Activated CD8-positive, alpha-beta memory T cell treated with anti-CD3 and anti-CD28 coated beads for 36 hours (primary cell): Measurements from ENCODE around the gene SAMD8. TPM values are rescaled to one million over a fixed set of nuclear protein-coding genes. Genes with fewer than 3 reads are reported as not detected.
"Not testable (repeated sequence)": the region's sequence is repeated elsewhere in the genome, so short reads cannot be mapped to it uniquely, and the experiment has no call there.

Source experiments
- CTCF ChIA-PET: fragments of 350-600 bp; sonication (Branson Sonifier 250); formaldehyde crosslinking; loops from one replicate; lab custom pipeline; 2021; ENCODE audit warnings: antibody characterized with exemption; lab: Charles Lee
- POLR2A ChIA-PET: fragments of 350-600 bp; sonication (Branson Sonifier 250); formaldehyde crosslinking; loops from one replicate; lab custom pipeline; 2021; ENCODE audit warnings: antibody characterized with exemption; lab: Charles Lee
- total RNA-seq, 2 experiments: library from RNA; stranded (reverse); gene quantifications; one replicate each; pipeline ENCODE4 v1.2.3, GENCODE V29; 2021

The SAMD8 gene
- total RNA-seq, 2 experiments from 2014 or later = 15.4 to 17.0 TPM

DNA sequence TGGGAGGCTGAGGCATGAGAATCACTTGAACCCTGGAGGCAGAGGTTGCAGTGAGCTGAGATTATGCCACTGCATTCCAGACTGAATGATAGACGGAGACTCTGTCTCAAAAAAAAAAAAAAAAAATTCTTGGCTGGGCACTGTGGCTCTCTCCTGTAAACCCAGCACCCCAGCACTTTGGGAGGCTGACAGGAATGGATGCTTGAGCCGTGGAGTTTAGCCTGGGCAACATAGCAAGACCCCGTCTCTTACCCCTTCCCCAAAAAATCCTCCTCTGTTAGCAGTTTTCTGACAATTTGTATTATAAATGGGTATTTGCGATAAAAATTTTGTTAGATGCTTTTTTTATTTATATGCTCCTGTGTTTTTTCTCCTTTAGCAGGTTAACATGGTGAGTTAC, 11.0 kb downstream of the SAMD8 start:
- ChIA-PET CTCF (no interaction called here), POLR2A (no interaction called here)

- ChIA-PET CTCF (interaction anchor here (0.7 kb wide), 1 partner anchor 14 kb away, joined by 3 read pairs; no protein-coding TSS in a partner anchor), POLR2A (no interaction called here)
Observed at GRCh38 chr10:75123088-75123682, 11.7 kb downstream of the SAMD8 start.

- ChIA-PET CTCF (no interaction called here), POLR2A (no interaction called here)
Observed at GRCh38 chr10:75126277-75126676, 14.8 kb downstream of the SAMD8 start.

DNA sequence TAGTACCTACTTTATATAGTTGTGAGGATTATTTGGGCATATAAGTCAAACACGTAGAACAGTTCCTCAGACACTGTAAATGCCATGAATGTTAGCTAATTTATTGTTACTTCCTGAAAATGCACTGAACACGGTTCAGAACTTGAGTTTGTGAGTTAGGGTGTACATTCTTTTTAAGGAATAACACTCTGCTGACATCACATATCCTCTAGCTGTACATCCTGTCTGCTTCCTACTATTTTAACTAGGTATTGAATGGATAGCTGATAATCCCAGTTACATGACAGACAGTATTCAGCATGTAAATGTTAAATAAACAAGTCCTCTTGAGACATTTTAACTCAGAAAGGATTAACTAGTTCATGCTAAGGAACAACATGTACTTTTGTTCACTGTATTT, 16.0 kb downstream of the SAMD8 start:
- POLR2A ChIA-PET = no interaction called here
- CTCF ChIA-PET = no interaction called here

- CTCF ChIA-PET, POLR2A ChIA-PET: not testable (repeated sequence)
Observed at GRCh38 chr10:75128985-75129384, 17.5 kb downstream of the SAMD8 start.

GRCh38 chr10:75129537-75129936, 18.1 kb downstream of the SAMD8 start:
- CTCF ChIA-PET = no interaction called here
- POLR2A ChIA-PET = no interaction called here

DNA sequence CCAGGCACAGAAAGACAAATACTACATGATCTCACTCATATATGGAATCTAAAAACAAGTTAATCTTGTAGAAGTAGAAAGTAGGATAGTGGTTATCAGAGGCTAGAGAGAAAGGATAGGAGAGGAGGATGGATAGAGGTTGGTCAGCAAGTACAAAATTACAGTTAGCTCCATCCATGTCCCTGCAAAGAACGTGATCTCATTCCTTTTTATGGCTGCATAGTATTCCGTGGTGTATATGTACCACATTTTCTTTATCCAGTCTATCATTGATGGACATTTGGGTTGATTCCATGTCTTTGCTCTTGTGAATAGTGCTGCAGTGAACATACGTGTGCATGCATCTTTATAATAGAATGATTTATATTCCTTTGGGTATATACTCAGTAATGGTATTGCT, 22.2 kb downstream of the SAMD8 start:
- POLR2A ChIA-PET, CTCF ChIA-PET: not testable (repeated sequence)

DNA sequence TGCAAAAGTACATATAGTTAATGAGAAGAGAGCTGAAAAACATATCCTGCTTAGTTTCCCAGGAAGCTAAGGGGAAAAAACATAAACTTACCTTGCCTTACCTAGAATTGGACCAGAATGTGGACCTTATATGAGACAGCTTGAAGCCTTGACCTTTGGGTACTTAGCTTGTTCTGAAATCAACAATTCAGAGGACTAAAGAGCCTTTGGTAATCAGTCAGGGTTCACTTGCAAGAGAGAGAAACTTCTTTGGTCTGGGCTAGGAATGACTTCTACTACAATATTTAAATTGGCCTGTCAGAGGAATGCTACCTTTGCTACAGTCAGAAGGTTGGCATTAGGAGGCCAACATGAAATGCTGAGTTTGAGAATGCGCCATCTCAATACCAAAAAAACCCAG, 24.9 kb downstream of the SAMD8 start:
- ChIA-PET POLR2A (no interaction called here), CTCF (interaction anchor here (0.7 kb wide), 1 partner anchor 100 kb away, joined by 3 read pairs; the partner anchor contains the start of gene COMTD1)

DNA sequence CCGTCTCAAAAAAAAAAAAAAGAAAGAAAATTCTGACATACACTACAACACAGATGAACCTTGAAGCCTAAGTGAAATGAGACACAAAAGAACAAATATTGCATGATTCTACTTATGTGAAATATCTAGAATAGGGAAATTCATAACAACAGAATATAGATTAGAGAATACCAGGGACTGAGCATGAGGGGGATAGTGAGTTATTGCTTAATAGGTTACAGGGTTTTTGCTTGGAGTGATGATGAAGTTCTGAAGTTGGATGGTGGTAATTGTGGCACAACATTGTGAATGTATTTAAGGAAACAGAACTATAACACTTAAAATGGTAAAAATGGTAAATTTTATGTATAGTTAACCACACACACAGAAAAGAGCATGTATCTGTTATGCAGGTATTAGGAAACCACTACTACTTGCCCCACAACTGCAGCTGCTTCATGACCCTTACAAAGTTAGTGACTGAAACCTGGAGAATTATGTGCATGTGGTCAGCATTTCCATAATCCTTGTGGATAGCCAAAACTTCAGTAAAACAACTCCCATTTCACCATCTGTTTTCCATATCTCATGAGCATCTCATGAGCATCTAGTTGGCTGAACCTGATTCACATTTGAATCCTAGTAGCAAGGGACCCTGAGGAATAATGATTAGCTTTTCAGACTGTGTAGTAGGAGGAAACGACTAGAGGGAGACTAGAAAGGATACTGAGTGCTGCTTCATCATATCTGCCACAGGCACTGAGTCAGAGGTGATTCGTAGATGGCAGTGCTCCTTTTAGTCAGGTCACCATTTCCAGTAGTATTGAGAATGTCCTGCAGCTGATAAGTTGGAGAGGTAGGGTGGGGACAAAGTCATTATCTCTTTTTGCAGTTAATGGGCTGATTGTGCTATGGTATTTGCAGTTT, 26.3 kb downstream of the SAMD8 start:
- CTCF ChIA-PET = interaction anchor here (1.0 to 1.2 kb wide), 2 partner anchors 14 to 97 kb away, joined by 3 read pairs; no protein-coding TSS in a partner anchor
- POLR2A ChIA-PET = interaction anchor here (0.9 kb wide), 1 partner anchor 28 kb away, joined by 3 read pairs; no protein-coding TSS in a partner anchor

GRCh38 chr10:75140246-75140645, 28.8 kb downstream of the SAMD8 start:
- ChIA-PET CTCF (no interaction called here), POLR2A (no interaction called here)

DNA sequence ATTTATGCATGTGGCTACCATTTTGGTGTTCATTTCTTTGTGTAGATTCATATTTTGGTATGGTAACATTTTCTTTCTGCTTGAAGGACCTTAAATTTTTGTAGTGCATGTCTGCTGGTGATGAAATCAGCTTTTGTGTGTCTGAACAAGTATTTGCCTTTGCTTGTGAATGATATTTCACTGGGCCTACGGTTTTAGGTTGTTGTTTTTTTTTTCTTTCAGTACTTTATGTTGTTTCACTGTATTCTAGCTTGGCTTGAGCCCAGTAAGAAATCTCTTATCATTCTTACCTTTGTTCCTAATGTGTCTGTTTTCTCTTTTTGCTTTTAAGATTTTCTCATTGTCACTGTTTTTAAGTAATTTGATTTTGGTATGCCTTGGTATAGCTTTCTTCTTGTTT, 31.9 kb downstream of the SAMD8 start:
- ChIA-PET POLR2A (interaction anchor here (0.7 kb wide), 1 partner anchor 44 kb away, joined by 4 read pairs; no protein-coding TSS in a partner anchor), CTCF (interaction anchor here (0.7 kb wide), 1 partner anchor 1005 kb away, joined by 4 read pairs; no protein-coding TSS in a partner anchor)

- POLR2A ChIA-PET = no interaction called here
- CTCF ChIA-PET = interaction anchor here (0.7 to 1.5 kb wide), 3 partner anchors 17 to 1101 kb away, joined by 3 to 5 read pairs (median 3); no protein-coding TSS in a partner anchor
Observed at GRCh38 chr10:75145590-75145989, 34.1 kb downstream of the SAMD8 start.

GRCh38 chr10:75146780-75147179, 35.3 kb downstream of the SAMD8 start:
- ChIA-PET POLR2A (no interaction called here), CTCF (no interaction called here)

DNA sequence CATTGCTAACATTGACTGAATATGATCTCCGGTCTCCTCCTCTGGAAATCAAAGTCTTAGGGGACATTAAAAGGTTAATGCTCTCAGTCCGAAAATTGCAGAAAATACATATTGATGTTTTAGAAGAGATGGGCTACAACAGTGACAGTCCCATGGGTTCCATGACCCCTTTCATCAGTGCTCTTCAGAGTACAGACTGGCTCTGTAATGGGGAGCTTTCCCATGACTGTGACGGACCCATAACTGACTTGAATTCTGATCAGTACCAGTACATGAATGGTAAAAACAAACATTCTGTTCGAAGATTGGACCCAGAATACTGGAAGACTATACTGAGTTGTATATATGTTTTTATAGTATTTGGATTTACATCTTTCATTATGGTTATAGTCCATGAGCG, 39.2 kb downstream of the SAMD8 start:
- POLR2A ChIA-PET = no interaction called here
- CTCF ChIA-PET = interaction anchor here (0.6 kb wide), 1 partner anchor 10 kb away, joined by 4 read pairs; no protein-coding TSS in a partner anchor

- ChIA-PET POLR2A (no interaction called here), CTCF (no interaction called here)
Observed at GRCh38 chr10:75159519-75159918, 48.1 kb downstream of the SAMD8 start.

GRCh38 chr10:75165684-75166622, 54.5 kb downstream of the SAMD8 start:
- CTCF ChIA-PET = no interaction called here
- POLR2A ChIA-PET = interaction anchor here (0.7 kb wide), 1 partner anchor 28 kb away, joined by 3 read pairs; no protein-coding TSS in a partner anchor

GRCh38 chr10:75166623-75166972, 55.1 kb downstream of the SAMD8 start:
- ChIA-PET CTCF (no interaction called here), POLR2A (no interaction called here)

GRCh38 chr10:75168275-75168674, 56.8 kb downstream of the SAMD8 start:
- ChIA-PET CTCF (interaction anchor here (0.6 to 0.7 kb wide), 3 partner anchors 37 to 108 kb away, joined by 3 to 4 read pairs (median 3); no protein-coding TSS in a partner anchor), POLR2A (no interaction called here)

- ChIA-PET POLR2A (no interaction called here), CTCF (interaction anchor here (1.2 kb wide), 1 partner anchor 65 kb away, joined by 3 read pairs; the partner anchor contains the start of gene COMTD1)
Observed at GRCh38 chr10:75170215-75170614, 58.8 kb downstream of the SAMD8 start.
